Gastroesophageal sphincter (tissue), 3 donors: ENCODE results near the gene DACT2.

Experiments
- POLR2A ChIP-seq, 2 donors: fragments of 450-650 bp; IDR thresholded peaks; one replicate each; pipeline ENCODE4 v1.6.1; 2017; ENCODE audit warnings: antibody characterized with exemption in 2 of 2, mild to moderate bottlenecking in 2 of 2, moderate library complexity in 1 of 2
- TF ChIP-seq, protein P1 (sequence below), 4 experiments: fragments of 200-600 bp in 2 of 4; fragments of 450-650 bp in 2 of 4; sonication (generic) in 1 of 4; IDR thresholded peaks; one replicate each; pipeline ENCODE4 v1.5.1; 2017 to 2019; ENCODE audit warnings: antibody characterized with exemption in 4 of 4, mild to moderate bottlenecking in 2 of 4, moderate library complexity in 2 of 4

DNA sequence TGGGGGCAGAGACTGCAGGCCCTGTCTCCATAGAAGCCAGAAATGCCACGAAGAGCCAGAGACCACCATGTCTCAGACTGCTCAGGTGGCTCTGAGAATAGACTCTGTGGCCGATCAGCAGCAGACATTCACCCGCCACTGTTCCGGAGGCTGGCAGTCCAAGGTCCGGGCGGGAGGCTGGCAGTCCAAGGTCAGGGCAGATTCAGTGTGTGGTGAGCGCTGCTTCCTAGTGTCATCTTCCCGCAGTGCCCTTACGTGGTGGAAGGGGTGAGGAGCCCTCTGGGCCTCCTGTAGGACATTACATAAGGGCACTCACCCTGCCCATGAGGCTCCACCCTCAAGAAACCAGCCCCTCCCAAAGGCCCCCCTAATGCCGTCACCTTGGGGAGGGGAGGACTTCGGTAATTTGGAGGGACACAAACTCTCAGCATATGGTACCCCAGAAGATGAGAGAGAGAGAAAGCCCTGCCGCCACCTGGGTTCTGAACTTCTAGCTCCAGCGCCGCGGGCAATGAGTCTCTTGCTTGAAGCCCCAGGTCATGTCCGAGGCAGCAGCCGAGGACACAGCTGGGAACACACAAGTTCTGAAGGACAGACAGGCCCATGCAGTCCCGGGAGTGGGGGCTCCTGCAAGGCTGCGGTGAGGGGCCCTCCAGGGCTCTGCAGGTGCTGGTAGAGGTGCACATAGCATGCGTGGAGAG lies 36.4 kb downstream of the DACT2 start:
- TF ChIP-seq, protein P1, sequence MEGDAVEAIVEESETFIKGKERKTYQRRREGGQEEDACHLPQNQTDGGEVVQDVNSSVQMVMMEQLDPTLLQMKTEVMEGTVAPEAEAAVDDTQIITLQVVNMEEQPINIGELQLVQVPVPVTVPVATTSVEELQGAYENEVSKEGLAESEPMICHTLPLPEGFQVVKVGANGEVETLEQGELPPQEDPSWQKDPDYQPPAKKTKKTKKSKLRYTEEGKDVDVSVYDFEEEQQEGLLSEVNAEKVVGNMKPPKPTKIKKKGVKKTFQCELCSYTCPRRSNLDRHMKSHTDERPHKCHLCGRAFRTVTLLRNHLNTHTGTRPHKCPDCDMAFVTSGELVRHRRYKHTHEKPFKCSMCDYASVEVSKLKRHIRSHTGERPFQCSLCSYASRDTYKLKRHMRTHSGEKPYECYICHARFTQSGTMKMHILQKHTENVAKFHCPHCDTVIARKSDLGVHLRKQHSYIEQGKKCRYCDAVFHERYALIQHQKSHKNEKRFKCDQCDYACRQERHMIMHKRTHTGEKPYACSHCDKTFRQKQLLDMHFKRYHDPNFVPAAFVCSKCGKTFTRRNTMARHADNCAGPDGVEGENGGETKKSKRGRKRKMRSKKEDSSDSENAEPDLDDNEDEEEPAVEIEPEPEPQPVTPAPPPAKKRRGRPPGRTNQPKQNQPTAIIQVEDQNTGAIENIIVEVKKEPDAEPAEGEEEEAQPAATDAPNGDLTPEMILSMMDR (IDR thresholded peaks at IDR 0.05) = no peak
- no peak for TF ChIP-seq POLR2A (IDR thresholded peaks at IDR 0.05)
